Measurements from ENCODE around the gene TUBB6. TPM values are rescaled to one million over a fixed set of nuclear protein-coding genes. Genes with fewer than 3 reads are reported as not detected.

The TUBB6 gene
- total RNA-seq, 4 donors from 2014 or later: 316 to 921 (median 720) TPM

DNA sequence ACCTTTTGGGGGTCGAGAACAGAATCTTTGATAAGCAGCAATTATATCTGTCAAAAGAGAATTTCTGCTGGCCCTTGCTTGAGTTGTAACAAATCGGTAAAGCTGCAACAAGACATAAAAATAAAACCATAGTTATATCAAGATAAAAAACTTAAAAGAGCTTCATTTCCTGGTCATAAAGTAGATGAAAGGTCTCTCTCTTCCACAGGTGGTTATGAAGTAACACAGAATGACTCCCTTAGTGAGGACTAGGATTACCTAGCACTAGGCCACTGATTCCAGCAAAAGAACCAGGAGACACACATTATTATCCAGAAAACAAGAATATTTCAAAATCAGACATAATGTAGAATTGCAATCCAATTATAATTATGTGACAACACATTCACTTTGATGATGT is 63.5 kb downstream of the TUBB6 start:
- TF ChIP-seq, protein P1, sequence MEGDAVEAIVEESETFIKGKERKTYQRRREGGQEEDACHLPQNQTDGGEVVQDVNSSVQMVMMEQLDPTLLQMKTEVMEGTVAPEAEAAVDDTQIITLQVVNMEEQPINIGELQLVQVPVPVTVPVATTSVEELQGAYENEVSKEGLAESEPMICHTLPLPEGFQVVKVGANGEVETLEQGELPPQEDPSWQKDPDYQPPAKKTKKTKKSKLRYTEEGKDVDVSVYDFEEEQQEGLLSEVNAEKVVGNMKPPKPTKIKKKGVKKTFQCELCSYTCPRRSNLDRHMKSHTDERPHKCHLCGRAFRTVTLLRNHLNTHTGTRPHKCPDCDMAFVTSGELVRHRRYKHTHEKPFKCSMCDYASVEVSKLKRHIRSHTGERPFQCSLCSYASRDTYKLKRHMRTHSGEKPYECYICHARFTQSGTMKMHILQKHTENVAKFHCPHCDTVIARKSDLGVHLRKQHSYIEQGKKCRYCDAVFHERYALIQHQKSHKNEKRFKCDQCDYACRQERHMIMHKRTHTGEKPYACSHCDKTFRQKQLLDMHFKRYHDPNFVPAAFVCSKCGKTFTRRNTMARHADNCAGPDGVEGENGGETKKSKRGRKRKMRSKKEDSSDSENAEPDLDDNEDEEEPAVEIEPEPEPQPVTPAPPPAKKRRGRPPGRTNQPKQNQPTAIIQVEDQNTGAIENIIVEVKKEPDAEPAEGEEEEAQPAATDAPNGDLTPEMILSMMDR (IDR thresholded peaks at IDR 0.05): no peak
- ATAC-seq (ENCODE audit: low FRiP score): no peak

DNA sequence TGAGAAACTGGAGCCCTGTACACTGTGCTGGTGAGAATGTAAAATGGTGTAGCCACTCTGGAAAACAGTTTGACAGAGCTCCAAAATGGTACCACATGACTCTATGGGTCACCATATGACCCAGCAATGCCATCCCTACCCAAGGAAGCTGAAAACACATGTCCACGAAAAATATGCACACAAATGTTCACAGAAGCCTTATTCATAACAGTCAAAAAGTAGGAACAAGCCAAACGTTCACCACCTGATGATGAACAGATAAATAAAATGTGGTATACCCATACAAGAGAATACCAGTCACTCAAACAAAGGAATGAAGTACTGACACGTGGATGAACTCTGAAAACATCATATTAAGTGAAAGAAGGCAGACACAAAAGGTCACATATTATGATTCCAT is 64.4 kb downstream of the TUBB6 start:
- TF ChIP-seq, protein P1 (IDR thresholded peaks at IDR 0.05): no peak
- DNase-seq (ENCODE audit: low spot score) (no peak), ATAC-seq (ENCODE audit: low FRiP score) (no peak)

More for the DNA sequence above, 63.5 kb downstream of the TUBB6 start:
- no peak for DNase-seq (ENCODE audit: low spot score)

DNA sequence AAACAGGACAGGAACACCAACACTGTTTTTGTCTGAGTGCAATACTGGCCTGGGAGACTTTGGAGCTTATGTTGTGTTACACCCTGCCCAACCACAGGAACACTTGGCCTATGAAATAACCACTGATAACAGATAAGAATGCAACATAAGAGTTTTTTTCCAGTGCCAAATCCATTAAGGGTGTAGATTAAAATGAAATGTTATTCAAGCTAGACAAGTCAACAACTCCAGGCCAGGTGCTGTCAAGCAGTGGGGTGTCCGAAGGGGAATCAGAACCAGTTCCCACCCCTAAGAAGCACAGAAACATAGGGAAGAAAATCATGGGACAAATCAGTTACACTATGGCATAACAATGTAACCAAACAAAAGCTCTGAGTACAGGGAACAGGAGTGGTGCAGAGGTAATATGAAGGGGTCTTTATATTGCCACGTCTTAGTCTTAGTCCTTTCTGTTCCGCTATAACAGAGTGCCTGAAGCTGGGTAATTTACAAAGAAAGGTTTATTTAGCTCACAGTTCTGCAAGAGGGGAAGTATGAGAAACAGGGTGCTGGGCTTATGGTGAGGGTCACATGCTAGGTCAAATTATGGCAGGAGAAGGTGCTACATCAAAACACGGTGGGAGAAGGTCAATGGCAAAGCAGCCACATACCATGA is 65.2 kb downstream of the TUBB6 start:
- TF ChIP-seq, protein P1 (IDR thresholded peaks at IDR 0.05): no peak
- DNase-seq (ENCODE audit: low spot score) (no peak), ATAC-seq (ENCODE audit: low FRiP score) (no peak)

DNA sequence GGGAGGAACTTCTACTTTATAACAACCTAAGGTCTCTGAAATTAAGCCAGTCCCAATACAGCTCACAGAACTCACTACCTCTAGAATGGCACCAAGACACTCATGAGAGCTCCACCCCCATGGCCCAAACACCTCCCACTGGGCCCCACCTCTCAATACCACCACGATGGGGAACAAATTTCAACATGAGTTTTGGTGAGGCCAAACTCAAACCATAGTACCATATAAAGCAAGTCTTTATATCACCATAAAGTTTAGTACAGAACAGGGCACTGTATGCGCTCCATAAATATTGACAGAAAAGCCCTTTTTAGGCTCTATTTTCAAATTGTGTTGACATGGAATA is 65.7 kb downstream of the TUBB6 start:
- no peak for DNase-seq (ENCODE audit: low spot score)
- no peak for ATAC-seq (ENCODE audit: low FRiP score)
- TF ChIP-seq, protein P1 (IDR thresholded peaks at IDR 0.05): no peak

DNA sequence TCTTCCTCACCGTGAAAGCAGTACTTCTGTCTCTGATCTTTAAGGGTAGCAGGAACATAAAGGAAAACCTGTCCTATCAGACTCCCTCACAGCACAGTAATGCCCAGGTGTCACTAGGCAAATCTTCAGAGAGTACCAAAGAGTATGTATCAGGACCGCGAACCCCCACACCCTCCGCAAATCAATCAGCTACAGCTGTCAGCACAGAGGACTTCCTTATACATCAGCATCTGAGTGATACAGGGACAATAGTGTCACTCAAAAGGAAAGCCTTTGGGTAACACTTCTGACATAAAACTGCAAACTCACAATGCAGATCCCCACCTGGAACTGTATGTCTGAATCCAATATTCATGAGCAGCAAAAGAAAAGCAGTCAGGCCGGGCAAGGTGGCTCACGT is 66.4 kb downstream of the TUBB6 start:
- TF ChIP-seq, protein P1 (IDR thresholded peaks at IDR 0.05): no peak
- no peak for DNase-seq (ENCODE audit: low spot score)
- no peak for ATAC-seq (ENCODE audit: low FRiP score)

Small RNA genes within 50 kb of the gene (small RNA-seq; reads per million reads assigned to genes)
- not detected for gene RNU6-170P

Other genes starting within 250 kb of the TUBB6 start
- gene ANKRD62, start 214.4 kb upstream of the TUBB6 start, total RNA-seq: not detected
- 100 to 1,000 TPM; 132 to 584 (median 435) TPM for gene CIDEA, start 53.9 kb upstream of the TUBB6 start, total RNA-seq
- 10 to 100 TPM; 36.4 to 64.0 (median 40.1) TPM for gene AFG3L2, start 69.0 kb downstream of the TUBB6 start, total RNA-seq
- 1 to 10 TPM; 2.6 to 5.4 (median 4.0) TPM for gene PRELID3A, start 99.7 kb downstream of the TUBB6 start, total RNA-seq